Fibroblast of lung (primary cell): ENCODE results near the gene PTGIS. TPM values are rescaled to one million over a fixed set of nuclear protein-coding genes. Genes with fewer than 3 reads are reported as not detected.

ENCODE experiments used
- DNase-seq, 2 donors: peaks; one replicate each; pipeline versions ENCODE4 v3.0.0 to v3.0.0-alpha.2; 2010; ENCODE audit warnings: low read depth in 2 of 2
- H2AFZ ChIP-seq: 2 replicates; pipeline ENCODE4 v1.5.1; 2012; ENCODE audit warnings: low read length, control low read depth, inconsistent platforms
- H3K27ac ChIP-seq: 2 replicates; pipeline ENCODE4 v1.5.1; 2011; ENCODE audit warnings: low read length, control low read depth; ENCODE audit not compliant: insufficient read depth
- H3K27me3 ChIP-seq: 2 replicates; pipeline ENCODE4 v1.5.1; 2011; ENCODE audit warnings: mild to moderate bottlenecking, low read length; ENCODE audit not compliant: control insufficient read depth, insufficient read depth
- H3K36me3 ChIP-seq: 2 replicates; pipeline ENCODE4 v1.5.1; 2011; ENCODE audit warnings: low read length; ENCODE audit not compliant: control insufficient read depth, insufficient read depth
- H3K4me1 ChIP-seq: 2 replicates; pipeline ENCODE4 v1.5.1; 2011; ENCODE audit warnings: low read length; ENCODE audit not compliant: control insufficient read depth, insufficient read depth; ENCODE audit errors: extremely low read depth
- H3K4me2 ChIP-seq: 2 replicates; pipeline ENCODE4 v1.5.1; 2011; ENCODE audit warnings: low read length, control low read depth; ENCODE audit not compliant: insufficient read depth; ENCODE audit errors: extremely low read depth
- H3K4me3 ChIP-seq, 4 experiments: fragments of 200-600 bp in 1 of 4; sonication (generic) in 1 of 4; replicated peaks in 1 of 4; 2 replicates each; pipeline ENCODE4 v1.5.1; 2011 to 2016; ENCODE audit warnings: low read length in 4 of 4, low read depth in 3 of 4, mild to moderate bottlenecking in 3 of 4, control low read depth in 2 of 4, inconsistent platforms in 1 of 4, mixed read lengths in 1 of 4; ENCODE audit not compliant: insufficient read depth in 1 of 4; ENCODE audit errors: control extremely low read depth in 1 of 4
- H3K79me2 ChIP-seq: 2 replicates; pipeline ENCODE4 v1.5.1; 2012; ENCODE audit warnings: mild to moderate bottlenecking, low read length, inconsistent platforms; ENCODE audit not compliant: control insufficient read depth, insufficient read depth
- H3K9ac ChIP-seq: 2 replicates; pipeline ENCODE4 v1.5.1; 2011; ENCODE audit warnings: mild to moderate bottlenecking, low read length, control low read depth; ENCODE audit not compliant: insufficient read depth
- H3K9me3 ChIP-seq: 2 replicates; pipeline ENCODE4 v1.5.1; 2012; ENCODE audit warnings: low read depth, low read length; ENCODE audit not compliant: control insufficient read depth, insufficient read depth
- H4K20me1 ChIP-seq: 2 replicates; pipeline ENCODE4 v1.5.1; 2011; ENCODE audit warnings: low read length; ENCODE audit not compliant: control insufficient read depth, insufficient read depth; ENCODE audit errors: extremely low read depth
- EZH2 ChIP-seq: IDR thresholded peaks from 2 replicates; pipeline ENCODE4 v1.5.1; 2012; ENCODE audit warnings: low read length, control low read depth, mild to moderate bottlenecking; ENCODE audit errors: missing control alignments
- polyA plus RNA-seq, 2 donors: library from polyadenylated mRNA; depleted of rRNA in 1 of 2; stranded (reverse) in 1 of 2; unstranded in 1 of 2; fragments of >200 nt; gene quantifications; 2 replicates each; pipeline ENCODE4 v1.2.1, GENCODE V29; 2011 to 2012; ENCODE audit warnings: missing spikeins in 1 of 2
- total RNA-seq: library from RNA; depleted of rRNA; stranded (reverse); fragments of >200 nt; gene quantifications from 2 replicates; pipeline ENCODE4 v1.2.1, GENCODE V29; 2014
- TF ChIP-seq, protein P1 (sequence below), 2 donors: IDR thresholded peaks in 1 of 2; conservative IDR thresholded peaks in 1 of 2; 1 replicate in 1 of 2; 2 replicates in 1 of 2; pipeline ENCODE4 v1.5.1; 2011 to 2012; ENCODE audit warnings: low read length in 2 of 2, control low read depth in 1 of 2, inconsistent platforms in 1 of 2, low read depth in 1 of 2, mild to moderate bottlenecking in 1 of 2

PTGIS gene
- total and polyA plus RNA-seq, 2 donors (not counting 1 experiment from before 2014, with no cell fraction given), result 6.8 to 41.5 TPM

- H3K9ac ChIP-seq, result no peak overlapping the region
- peaks cover 4% of the 10 kb centered on the region for H3K27me3 ChIP-seq
- H3K79me2 ChIP-seq, result no peaks in the 10 kb centered on the region
- H3K4me3 ChIP-seq, result no peak overlapping the region
- H3K9me3 ChIP-seq, result no peaks in the 10 kb centered on the region
- H3K27ac ChIP-seq, result no peak overlapping the region
- peaks cover 9% of the 10 kb centered on the region for H3K4me1 ChIP-seq
- no peak for TF ChIP-seq EZH2
- TF ChIP-seq, protein P1, sequence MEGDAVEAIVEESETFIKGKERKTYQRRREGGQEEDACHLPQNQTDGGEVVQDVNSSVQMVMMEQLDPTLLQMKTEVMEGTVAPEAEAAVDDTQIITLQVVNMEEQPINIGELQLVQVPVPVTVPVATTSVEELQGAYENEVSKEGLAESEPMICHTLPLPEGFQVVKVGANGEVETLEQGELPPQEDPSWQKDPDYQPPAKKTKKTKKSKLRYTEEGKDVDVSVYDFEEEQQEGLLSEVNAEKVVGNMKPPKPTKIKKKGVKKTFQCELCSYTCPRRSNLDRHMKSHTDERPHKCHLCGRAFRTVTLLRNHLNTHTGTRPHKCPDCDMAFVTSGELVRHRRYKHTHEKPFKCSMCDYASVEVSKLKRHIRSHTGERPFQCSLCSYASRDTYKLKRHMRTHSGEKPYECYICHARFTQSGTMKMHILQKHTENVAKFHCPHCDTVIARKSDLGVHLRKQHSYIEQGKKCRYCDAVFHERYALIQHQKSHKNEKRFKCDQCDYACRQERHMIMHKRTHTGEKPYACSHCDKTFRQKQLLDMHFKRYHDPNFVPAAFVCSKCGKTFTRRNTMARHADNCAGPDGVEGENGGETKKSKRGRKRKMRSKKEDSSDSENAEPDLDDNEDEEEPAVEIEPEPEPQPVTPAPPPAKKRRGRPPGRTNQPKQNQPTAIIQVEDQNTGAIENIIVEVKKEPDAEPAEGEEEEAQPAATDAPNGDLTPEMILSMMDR (conservative IDR thresholded peaks at IDR 0.05 in 1 of 2, IDR thresholded peaks at IDR 0.05 in 1 of 2; ENCODE audit: low read depth in 1 of 2, low read length in 2 of 2), result no peak
- H4K20me1 ChIP-seq, result no peaks in the 10 kb centered on the region
- H2AFZ ChIP-seq, result no peak overlapping the region
- H3K4me2 ChIP-seq, result peak overlapping the region; percentile 45
- H3K36me3 ChIP-seq, result no peaks in the 10 kb centered on the region
- peak; percentile 65 to 93 for DNase-seq
Observed at GRCh38 chr20:49562311-49563014, 5.5 kb downstream of the PTGIS start.

GRCh38 chr20:49561806-49562205 is 6.1 kb downstream of the PTGIS start:
- H3K4me3 ChIP-seq, result no peak overlapping the region
- H3K27ac ChIP-seq, result no peak overlapping the region
- no peaks in the 10 kb centered on the region for H3K36me3 ChIP-seq
- H3K9ac ChIP-seq, result no peak overlapping the region
- no peaks in the 10 kb centered on the region for H3K79me2 ChIP-seq
- H4K20me1 ChIP-seq, result no peaks in the 10 kb centered on the region
- peaks cover 9% of the 10 kb centered on the region for H3K4me1 ChIP-seq
- peak overlapping the region; percentile 45 for H3K4me2 ChIP-seq
- no peaks in the 10 kb centered on the region for H3K9me3 ChIP-seq
- TF ChIP-seq, protein P1 (conservative IDR thresholded peaks at IDR 0.05 in 1 of 2, IDR thresholded peaks at IDR 0.05 in 1 of 2; ENCODE audit: low read depth in 1 of 2, low read length in 2 of 2), result no peak
- no peak for TF ChIP-seq EZH2
- no peak for DNase-seq
- H3K27me3 ChIP-seq, result no peaks in the 10 kb centered on the region
- H2AFZ ChIP-seq, result no peak overlapping the region

GRCh38 chr20:49561256-49561655 is 6.7 kb downstream of the PTGIS start:
- H3K4me2 ChIP-seq, result no peak overlapping the region
- no peak overlapping the region for H3K9ac ChIP-seq
- no peak overlapping the region for H3K27ac ChIP-seq
- H4K20me1 ChIP-seq, result no peaks in the 10 kb centered on the region
- H3K9me3 ChIP-seq, result no peaks in the 10 kb centered on the region
- peaks cover 9% of the 10 kb centered on the region for H3K4me1 ChIP-seq
- H3K79me2 ChIP-seq, result no peaks in the 10 kb centered on the region
- no peak for TF ChIP-seq EZH2
- TF ChIP-seq, protein P1 (conservative IDR thresholded peaks at IDR 0.05 in 1 of 2, IDR thresholded peaks at IDR 0.05 in 1 of 2; ENCODE audit: low read depth in 1 of 2, low read length in 2 of 2), result no peak
- H3K27me3 ChIP-seq, result no peaks in the 10 kb centered on the region
- H2AFZ ChIP-seq, result no peak overlapping the region
- H3K36me3 ChIP-seq, result no peaks in the 10 kb centered on the region
- H3K4me3 ChIP-seq, result no peak overlapping the region
- DNase-seq, result no peak
